Peyer's patch (tissue), 4 donors: ENCODE measurements around the gene STK16.

Experiments
- POLR2A ChIP-seq, 2 donors: fragments of 450-650 bp; IDR thresholded peaks; one replicate each; pipeline ENCODE4 v1.5.1; 2017; ENCODE audit warnings: antibody characterized with exemption in 2 of 2, mild to moderate bottlenecking in 2 of 2, moderate library complexity in 2 of 2
- TF ChIP-seq, protein P1 (sequence below), 6 experiments: fragments of 450-650 bp in 4 of 6; fragments of 200-600 bp in 2 of 6; sonication (generic) in 1 of 6; IDR thresholded peaks; one replicate each; pipeline ENCODE4 v1.5.1; 2017 to 2019; ENCODE audit warnings: antibody characterized with exemption in 6 of 6, mild to moderate bottlenecking in 3 of 6, moderate library complexity in 1 of 6

DNA sequence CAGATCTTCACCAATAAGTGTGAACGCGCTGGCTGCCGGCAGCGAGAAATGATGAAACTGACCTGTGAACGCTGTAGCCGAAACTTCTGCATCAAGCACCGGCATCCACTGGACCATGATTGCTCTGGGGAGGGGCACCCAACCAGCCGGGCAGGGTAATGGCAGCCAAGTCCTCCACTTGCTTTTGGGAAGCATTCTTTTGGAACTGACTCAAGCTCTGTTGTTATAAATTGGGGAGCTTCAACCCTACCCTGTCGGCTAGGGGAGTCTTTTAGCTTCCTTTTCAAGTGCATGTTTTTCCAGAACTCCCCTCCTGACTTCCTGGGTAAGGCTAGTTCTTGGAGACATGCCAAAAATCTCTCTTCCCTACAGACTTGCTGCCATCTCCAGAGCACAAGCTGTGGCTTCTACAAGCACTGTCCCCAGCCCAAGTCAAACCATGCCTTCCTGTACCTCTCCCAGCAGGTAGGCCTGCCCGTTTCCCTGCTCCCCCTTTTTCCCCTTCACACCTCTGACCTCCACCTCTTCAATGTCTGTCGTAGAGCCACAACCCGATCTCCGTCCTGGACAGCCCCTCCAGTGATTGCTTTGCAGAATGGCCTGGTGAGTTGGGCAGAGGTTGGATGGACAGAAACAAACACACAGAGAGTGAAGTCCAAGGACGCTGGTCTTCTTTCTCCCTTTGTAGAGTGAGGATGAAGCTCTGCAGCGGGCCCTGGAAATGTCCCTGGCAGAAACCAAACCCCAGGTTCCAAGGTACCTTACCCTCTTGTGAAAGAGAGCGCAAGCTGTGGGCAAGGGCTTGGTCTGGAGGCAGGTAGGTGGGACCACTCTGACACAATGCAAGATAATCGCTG, 37.2 kb upstream of the STK16 start:
- TF ChIP-seq, protein P1, sequence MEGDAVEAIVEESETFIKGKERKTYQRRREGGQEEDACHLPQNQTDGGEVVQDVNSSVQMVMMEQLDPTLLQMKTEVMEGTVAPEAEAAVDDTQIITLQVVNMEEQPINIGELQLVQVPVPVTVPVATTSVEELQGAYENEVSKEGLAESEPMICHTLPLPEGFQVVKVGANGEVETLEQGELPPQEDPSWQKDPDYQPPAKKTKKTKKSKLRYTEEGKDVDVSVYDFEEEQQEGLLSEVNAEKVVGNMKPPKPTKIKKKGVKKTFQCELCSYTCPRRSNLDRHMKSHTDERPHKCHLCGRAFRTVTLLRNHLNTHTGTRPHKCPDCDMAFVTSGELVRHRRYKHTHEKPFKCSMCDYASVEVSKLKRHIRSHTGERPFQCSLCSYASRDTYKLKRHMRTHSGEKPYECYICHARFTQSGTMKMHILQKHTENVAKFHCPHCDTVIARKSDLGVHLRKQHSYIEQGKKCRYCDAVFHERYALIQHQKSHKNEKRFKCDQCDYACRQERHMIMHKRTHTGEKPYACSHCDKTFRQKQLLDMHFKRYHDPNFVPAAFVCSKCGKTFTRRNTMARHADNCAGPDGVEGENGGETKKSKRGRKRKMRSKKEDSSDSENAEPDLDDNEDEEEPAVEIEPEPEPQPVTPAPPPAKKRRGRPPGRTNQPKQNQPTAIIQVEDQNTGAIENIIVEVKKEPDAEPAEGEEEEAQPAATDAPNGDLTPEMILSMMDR (IDR thresholded peaks at IDR 0.05): no peak
- no peak for TF ChIP-seq POLR2A (IDR thresholded peaks at IDR 0.05)
